Activated naive CD4-positive, alpha-beta T cell treated with anti-CD3 and anti-CD28 coated beads, Interleukin-2, amount 50 U/mL, for 16 hours (primary cell): ENCODE results near the gene TANGO6.
"Not testable (repeated sequence)": the region's sequence is repeated elsewhere in the genome, so short reads cannot be mapped to it uniquely, and the experiment has no call there.

ENCODE experiments used
- DNase-seq: peaks from one replicate; pipeline ENCODE4 v3.0.0-alpha.2; 2020

The TANGO6 gene

GRCh38 chr16:69019811-69020210, 176.5 kb downstream of the TANGO6 start:
- no peak for DNase-seq

- DNase-seq: no peak
Measured at GRCh38 chr16:69029121-69029520, 185.8 kb downstream of the TANGO6 start.

GRCh38 chr16:69031877-69032301, 188.6 kb downstream of the TANGO6 start:
- DNase-seq: no peak

- no peak for DNase-seq
Measured at GRCh38 chr16:69033151-69033949, 190.0 kb downstream of the TANGO6 start.

GRCh38 chr16:69035375-69035774, 192.0 kb downstream of the TANGO6 start:
- no peak for DNase-seq

GRCh38 chr16:69036399-69037091, 193.2 kb downstream of the TANGO6 start:
- no peak for DNase-seq

GRCh38 chr16:69037373-69038160, 194.2 kb downstream of the TANGO6 start:
- DNase-seq: no peak

GRCh38 chr16:69039333-69039941, 196.1 kb downstream of the TANGO6 start:
- DNase-seq: no peak

- DNase-seq: no peak
Measured at GRCh38 chr16:69040144-69040909, 197.0 kb downstream of the TANGO6 start.

- DNase-seq: no peak
Measured at GRCh38 chr16:69048328-69049120, 205.2 kb downstream of the TANGO6 start.

GRCh38 chr16:69049146-69049545, 205.8 kb downstream of the TANGO6 start:
- DNase-seq: no peak

GRCh38 chr16:69049603-69050375, 206.5 kb downstream of the TANGO6 start:
- DNase-seq: no peak

- DNase-seq: not testable (repeated sequence)
Measured at GRCh38 chr16:69051517-69051830, 208.1 kb downstream of the TANGO6 start.

- DNase-seq: no peak
Measured at GRCh38 chr16:69055008-69055407, 211.7 kb downstream of the TANGO6 start.

- no peak for DNase-seq
Measured at GRCh38 chr16:69055980-69056379, 212.6 kb downstream of the TANGO6 start.

GRCh38 chr16:69056421-69056820, 213.1 kb downstream of the TANGO6 start:
- DNase-seq: no peak

- DNase-seq: no peak
Measured at GRCh38 chr16:69057400-69058378, 214.4 kb downstream of the TANGO6 start.

- DNase-seq: not testable (repeated sequence)
Measured at GRCh38 chr16:69063491-69063890, 220.2 kb downstream of the TANGO6 start.

- DNase-seq: no peak
Measured at GRCh38 chr16:69064124-69064763, 220.9 kb downstream of the TANGO6 start.
